SK-N-SH (cell line): ENCODE data around the gene TMEFF1.

Experiments
- EP300 ChIP-seq, 2 experiments: IDR thresholded peaks; 2 replicates each; pipeline versions ENCODE4 v1.4.0 to v1.6.1; 2012; ENCODE audit warnings: borderline replicate concordance in 1 of 2, low read depth in 1 of 2, low read length in 1 of 2
- TAF1 ChIP-seq: IDR thresholded peaks from 2 replicates; pipeline ENCODE4 v1.6.1; 2012; ENCODE audit warnings: low read depth, mild to moderate bottlenecking, low read length, moderate library complexity, borderline replicate concordance
- YY1 ChIP-seq: IDR thresholded peaks from 2 replicates; pipeline ENCODE4 v1.4.0; 2012; ENCODE audit warnings: low read depth, mild to moderate bottlenecking
- TF ChIP-seq, protein P1 (sequence below): fragments of 200-600 bp; sonication (generic); IDR thresholded peaks from 2 replicates; pipeline ENCODE4 v1.6.1; 2017; ENCODE audit warnings: antibody characterized with exemption, mild to moderate bottlenecking, moderate library complexity

DNA sequence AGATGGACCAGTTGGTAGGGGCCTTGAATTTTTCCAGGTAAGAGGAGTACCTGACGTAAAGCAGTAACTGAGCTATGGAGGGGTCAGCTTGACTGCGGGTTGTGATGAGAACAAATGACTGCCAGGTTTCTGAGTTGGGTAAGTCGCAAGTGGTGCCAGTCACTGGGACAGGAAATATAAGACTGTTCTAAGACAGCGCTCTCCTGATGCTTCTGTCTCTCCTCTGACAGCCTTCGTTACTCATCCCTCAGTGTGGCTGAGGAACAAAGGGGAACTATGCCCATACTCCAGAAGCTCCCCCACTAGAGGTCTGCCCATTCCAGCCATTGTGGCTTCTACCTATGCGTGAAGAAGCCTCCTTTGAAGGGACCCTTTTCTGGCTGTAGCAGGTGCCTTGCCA is 118.2 kb downstream of the TMEFF1 start:
- TF ChIP-seq TAF1 (no peak), YY1 (no peak), EP300 (IDR thresholded peaks at IDR 0.05; ENCODE audit: borderline replicate concordance in 1 of 2, low read depth in 1 of 2, low read length in 1 of 2) (no peak)
- TF ChIP-seq, protein P1, sequence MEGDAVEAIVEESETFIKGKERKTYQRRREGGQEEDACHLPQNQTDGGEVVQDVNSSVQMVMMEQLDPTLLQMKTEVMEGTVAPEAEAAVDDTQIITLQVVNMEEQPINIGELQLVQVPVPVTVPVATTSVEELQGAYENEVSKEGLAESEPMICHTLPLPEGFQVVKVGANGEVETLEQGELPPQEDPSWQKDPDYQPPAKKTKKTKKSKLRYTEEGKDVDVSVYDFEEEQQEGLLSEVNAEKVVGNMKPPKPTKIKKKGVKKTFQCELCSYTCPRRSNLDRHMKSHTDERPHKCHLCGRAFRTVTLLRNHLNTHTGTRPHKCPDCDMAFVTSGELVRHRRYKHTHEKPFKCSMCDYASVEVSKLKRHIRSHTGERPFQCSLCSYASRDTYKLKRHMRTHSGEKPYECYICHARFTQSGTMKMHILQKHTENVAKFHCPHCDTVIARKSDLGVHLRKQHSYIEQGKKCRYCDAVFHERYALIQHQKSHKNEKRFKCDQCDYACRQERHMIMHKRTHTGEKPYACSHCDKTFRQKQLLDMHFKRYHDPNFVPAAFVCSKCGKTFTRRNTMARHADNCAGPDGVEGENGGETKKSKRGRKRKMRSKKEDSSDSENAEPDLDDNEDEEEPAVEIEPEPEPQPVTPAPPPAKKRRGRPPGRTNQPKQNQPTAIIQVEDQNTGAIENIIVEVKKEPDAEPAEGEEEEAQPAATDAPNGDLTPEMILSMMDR, result no peak
